DOHH2 (cell line): Measurements from ENCODE around the gene DUOX1.

ENCODE experiments used
- H3F3A ChIP-seq: fragments of 200-600 bp; sonication (generic), shearing (Covaris generic); 2 replicates; pipeline ENCODE4 v1.6.0; 2016; ENCODE audit warnings: antibody characterized with exemption, mild to moderate bottlenecking; ENCODE audit not compliant: control insufficient read depth, insufficient read depth
- H3K27ac ChIP-seq: fragments of 200-600 bp; sonication (generic); 2 replicates; pipeline ENCODE4 v1.5.1; 2014; ENCODE audit warnings: low read depth, mild to moderate bottlenecking, low read length, moderate library complexity
- H3K27me3 ChIP-seq: fragments of 200-600 bp; sonication (generic); 2 replicates; pipeline ENCODE4 v1.6.1; 2014; ENCODE audit warnings: mild to moderate bottlenecking, low read length, mixed read lengths; ENCODE audit not compliant: control insufficient read depth
- H3K36me3 ChIP-seq: fragments of 200-600 bp; sonication (generic); 2 replicates; pipeline ENCODE4 v1.6.1; 2014; ENCODE audit warnings: mild to moderate bottlenecking, low read length, moderate library complexity, mixed read lengths; ENCODE audit not compliant: control insufficient read depth
- H3K4me1 ChIP-seq: fragments of 200-600 bp; sonication (generic); 2 replicates; pipeline ENCODE4 v1.6.1; 2014; ENCODE audit warnings: mild to moderate bottlenecking, low read length, mixed read lengths; ENCODE audit not compliant: control insufficient read depth
- H3K4me2 ChIP-seq: fragments of 200-600 bp; sonication (generic); 2 replicates; pipeline ENCODE4 v1.6.0; 2014; ENCODE audit warnings: mild to moderate bottlenecking, low read length, moderate library complexity
- H3K4me3 ChIP-seq: fragments of 200-600 bp; sonication (generic); 2 replicates; pipeline ENCODE4 v1.5.1; 2014; ENCODE audit warnings: mild to moderate bottlenecking, low read length, mixed read lengths
- H3K79me2 ChIP-seq: fragments of 200-600 bp; sonication (generic); 2 replicates; pipeline ENCODE4 v1.6.1; 2014; ENCODE audit warnings: mild to moderate bottlenecking, low read length, mixed read lengths; ENCODE audit not compliant: control insufficient read depth
- H3K9me2 ChIP-seq: fragments of 200-600 bp; sonication (generic); replicated peaks from 2 replicates; pipeline ENCODE4 v1.6.1; 2014; ENCODE audit warnings: mild to moderate bottlenecking, low read length, mixed read lengths; ENCODE audit not compliant: control insufficient read depth
- H3K9me3 ChIP-seq: fragments of 200-600 bp; sonication (generic); 2 replicates; pipeline ENCODE4 v1.6.1; 2014; ENCODE audit warnings: antibody characterized with exemption, low read length, mixed read lengths; ENCODE audit not compliant: control insufficient read depth, insufficient read depth
- H4K20me1 ChIP-seq: fragments of 200-600 bp; sonication (generic); 2 replicates; pipeline ENCODE4 v1.6.0; 2014; ENCODE audit warnings: low read depth, mild to moderate bottlenecking, antibody characterized with exemption, low read length, moderate library complexity; ENCODE audit not compliant: control insufficient read depth, insufficient read depth
- EZH2phosphoT487 ChIP-seq: fragments of 200-600 bp; sonication (generic); IDR thresholded peaks from 2 replicates; pipeline ENCODE4 v1.6.1; 2017; ENCODE audit warnings: borderline replicate concordance, mild to moderate bottlenecking, antibody characterized with exemption, low read length, moderate library complexity, mixed read lengths
- TF ChIP-seq, protein P1 (sequence below): fragments of 200-600 bp; sonication (generic); IDR thresholded peaks from one replicate; pipeline ENCODE4 v1.5.1; 2014; ENCODE audit warnings: antibody characterized with exemption, mild to moderate bottlenecking, low read depth, low read length; ENCODE audit not compliant: poor library complexity, severe bottlenecking

DUOX1 gene

DNA sequence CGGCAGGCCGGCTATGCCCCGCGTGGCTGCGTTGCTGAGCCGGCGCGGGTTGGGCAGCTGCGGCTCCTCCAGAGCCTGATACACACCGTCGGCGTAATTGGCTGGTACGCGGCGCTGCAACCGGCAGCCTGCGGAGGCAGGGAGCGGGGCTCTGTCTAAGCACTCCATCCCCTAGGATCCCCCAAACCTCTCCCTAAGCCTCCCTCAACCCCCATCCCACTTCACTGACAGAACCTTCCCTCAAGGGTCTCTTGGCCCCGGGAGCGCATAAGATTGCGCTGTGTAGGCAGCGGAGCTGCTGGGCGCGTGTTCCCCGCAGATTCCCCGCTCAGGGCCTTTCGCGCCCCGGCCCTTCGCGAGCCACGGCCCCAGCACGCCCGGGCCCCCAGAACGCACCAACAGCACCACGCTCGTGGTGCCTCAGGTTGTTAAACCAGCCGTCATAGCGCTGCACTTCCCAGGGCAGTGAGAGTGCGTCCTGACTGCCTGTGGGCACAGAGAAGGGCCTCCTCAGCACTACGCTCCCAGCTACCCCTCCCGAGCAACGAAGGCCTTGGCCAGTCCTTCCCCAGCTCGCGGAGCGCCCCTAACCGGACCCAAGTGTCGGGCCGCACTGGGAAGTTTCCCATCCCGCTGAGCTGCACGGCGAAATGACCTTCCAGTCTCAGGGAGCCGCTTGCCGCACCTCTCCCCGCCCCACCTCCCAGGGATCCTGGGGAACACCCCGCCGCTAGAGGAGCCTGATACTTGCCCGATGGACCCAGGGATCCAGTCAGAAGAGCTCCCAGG lies 17.0 kb upstream of the DUOX1 start:
- H3K36me3 ChIP-seq = no peaks in the 10 kb centered on the region
- H3K9me2 ChIP-seq = no peaks in the 10 kb centered on the region
- peaks cover 43% of the 10 kb centered on the region for H3K27me3 ChIP-seq
- H3K79me2 ChIP-seq = no peaks in the 10 kb centered on the region
- H3K27ac ChIP-seq = no peak overlapping the region
- H3K9me3 ChIP-seq = no peaks in the 10 kb centered on the region
- no peak overlapping the region for H3K4me3 ChIP-seq
- no peak overlapping the region for H3K4me2 ChIP-seq
- TF ChIP-seq, protein P1, sequence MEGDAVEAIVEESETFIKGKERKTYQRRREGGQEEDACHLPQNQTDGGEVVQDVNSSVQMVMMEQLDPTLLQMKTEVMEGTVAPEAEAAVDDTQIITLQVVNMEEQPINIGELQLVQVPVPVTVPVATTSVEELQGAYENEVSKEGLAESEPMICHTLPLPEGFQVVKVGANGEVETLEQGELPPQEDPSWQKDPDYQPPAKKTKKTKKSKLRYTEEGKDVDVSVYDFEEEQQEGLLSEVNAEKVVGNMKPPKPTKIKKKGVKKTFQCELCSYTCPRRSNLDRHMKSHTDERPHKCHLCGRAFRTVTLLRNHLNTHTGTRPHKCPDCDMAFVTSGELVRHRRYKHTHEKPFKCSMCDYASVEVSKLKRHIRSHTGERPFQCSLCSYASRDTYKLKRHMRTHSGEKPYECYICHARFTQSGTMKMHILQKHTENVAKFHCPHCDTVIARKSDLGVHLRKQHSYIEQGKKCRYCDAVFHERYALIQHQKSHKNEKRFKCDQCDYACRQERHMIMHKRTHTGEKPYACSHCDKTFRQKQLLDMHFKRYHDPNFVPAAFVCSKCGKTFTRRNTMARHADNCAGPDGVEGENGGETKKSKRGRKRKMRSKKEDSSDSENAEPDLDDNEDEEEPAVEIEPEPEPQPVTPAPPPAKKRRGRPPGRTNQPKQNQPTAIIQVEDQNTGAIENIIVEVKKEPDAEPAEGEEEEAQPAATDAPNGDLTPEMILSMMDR = no peak
- TF ChIP-seq EZH2phosphoT487 = no peak
- peaks cover 12% of the 10 kb centered on the region for H3K4me1 ChIP-seq
- H4K20me1 ChIP-seq = no peaks in the 10 kb centered on the region
- H3F3A ChIP-seq = no peaks in the 10 kb centered on the region

DNA sequence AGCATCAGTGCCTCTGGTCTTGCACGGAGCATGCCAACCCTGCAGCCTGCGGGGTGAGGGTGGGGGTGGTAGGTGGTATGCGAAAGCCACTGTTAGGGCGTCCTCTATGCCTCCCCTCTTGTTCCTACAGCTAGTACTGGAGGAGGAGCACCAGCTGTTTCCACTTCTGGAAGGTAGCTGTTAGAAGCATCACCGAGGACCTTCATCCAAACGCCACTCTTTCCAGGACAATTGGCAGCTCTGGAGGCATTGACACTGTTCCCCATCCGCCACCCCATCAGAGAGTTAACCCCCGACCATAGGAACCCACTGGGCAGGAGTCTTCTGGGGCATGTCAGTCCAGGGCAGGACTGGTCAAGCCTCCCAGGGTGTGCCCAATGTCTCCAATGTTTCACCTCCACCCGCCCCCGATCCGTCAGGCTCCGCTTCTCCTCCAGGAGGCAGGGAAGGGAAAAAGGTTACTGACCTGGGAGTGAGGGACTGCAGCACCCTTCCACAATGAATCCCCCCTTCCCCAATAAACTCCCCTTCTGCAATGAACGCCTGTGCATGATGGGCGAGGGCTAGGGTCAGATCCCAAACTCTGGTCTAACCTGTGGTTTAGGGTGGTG lies 16.3 kb upstream of the DUOX1 start:
- H4K20me1 ChIP-seq = no peaks in the 10 kb centered on the region
- H3K4me1 ChIP-seq = peaks cover 13% of the 10 kb centered on the region
- H3K79me2 ChIP-seq = no peaks in the 10 kb centered on the region
- no peak overlapping the region for H3K27ac ChIP-seq
- no peak overlapping the region for H3K4me3 ChIP-seq
- no peaks in the 10 kb centered on the region for H3K36me3 ChIP-seq
- no peaks in the 10 kb centered on the region for H3F3A ChIP-seq
- no peaks in the 10 kb centered on the region for H3K9me2 ChIP-seq
- H3K27me3 ChIP-seq = peaks cover 43% of the 10 kb centered on the region
- TF ChIP-seq, protein P1 = no peak
- no peak for TF ChIP-seq EZH2phosphoT487
- H3K4me2 ChIP-seq = peak overlapping the region; percentile 42
- H3K9me3 ChIP-seq = no peaks in the 10 kb centered on the region

DNA sequence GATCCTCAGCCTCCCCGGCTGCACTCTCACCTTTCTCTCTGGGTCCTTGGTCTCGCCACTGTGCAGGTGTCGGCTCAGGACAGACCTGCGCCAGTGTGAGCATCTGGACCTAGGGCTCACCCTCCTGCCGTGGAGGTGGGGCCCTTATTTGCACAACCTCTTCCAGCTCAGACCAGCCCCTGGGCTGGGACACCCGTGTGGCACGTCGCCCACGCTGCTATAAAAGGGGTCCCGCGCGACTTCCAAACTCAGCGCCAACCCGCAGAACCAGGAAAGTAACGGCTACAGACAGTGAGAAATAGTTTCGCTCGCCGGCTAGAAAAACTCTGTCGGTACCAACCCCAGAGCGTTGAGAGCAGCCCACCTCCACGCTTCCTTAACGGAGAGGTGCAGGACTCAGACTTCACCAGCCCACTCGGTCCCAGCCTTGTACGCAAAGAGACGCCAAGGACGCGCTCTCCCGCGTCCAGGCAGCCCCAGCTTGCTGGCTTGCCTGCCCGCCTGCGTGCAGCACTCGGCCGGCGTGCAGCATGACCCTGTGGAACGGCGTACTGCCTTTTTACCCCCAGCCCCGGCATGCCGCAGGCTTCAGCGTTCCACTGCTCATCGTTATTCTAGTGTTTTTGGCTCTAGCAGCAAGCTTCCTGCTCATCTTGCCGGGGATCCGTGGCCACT lies 15.6 kb upstream of the DUOX1 start, which contains the start of the genes DUOX2 and DUOXA2:
Gene DUOX2, minus strand, starts transcription at position 97 of the 675 bp plus-strand sequence. CDS start 761 bp downstream, outside the sequence.
Gene DUOXA2, plus strand, starts transcription at position 251 of the 675 bp plus-strand sequence. Its CDS starts 280 bp downstream, at position 531.
- Histone ChIP-seq H3K4me3 (peak within 1 kb of the TSS; percentile 40), H3K36me3 (no peaks in the 10 kb centered on the region), H3K4me1 (peaks cover 13% of the 10 kb centered on the region), H3K79me2 (no peaks in the 10 kb centered on the region), H3K27me3 (peaks cover 43% of the 10 kb centered on the region), H3K9me3 (no peaks in the 10 kb centered on the region), H3F3A (no peaks in the 10 kb centered on the region), H3K27ac (no peak within 1 kb of the TSS), H4K20me1 (no peaks in the 10 kb centered on the region), H3K9me2 (no peaks in the 10 kb centered on the region), H3K4me2 (peak within 1 kb of the TSS; percentile 42)
- TF ChIP-seq, protein P1 = no peak
- TF ChIP-seq EZH2phosphoT487 = peak; percentile 83; the same call in 1 of the 2 replicates
